GM12878 (cell line): ENCODE measurements around the gene PARS2.

Experiments used
- CBX3 ChIP-seq: fragments of 200-600 bp; sonication (generic); IDR thresholded peaks from 2 replicates; pipeline ENCODE4 v1.6.1; 2016; ENCODE audit warnings: low read depth, borderline replicate concordance
- MXI1 ChIP-seq: fragments of 150-350 bp; IDR thresholded peaks from 2 replicates; pipeline ENCODE4 v1.6.1; 2011; ENCODE audit warnings: low read depth, mild to moderate bottlenecking, inconsistent platforms, low read length, improper control_type of control experiment

GRCh38 chr1:54809496-54810074, 45.3 kb upstream of the PARS2 start:
- TF ChIP-seq CBX3 (no peak), MXI1 (no peak)
